Endodermal cell (in vitro differentiated cells): ENCODE data around the gene IGFBP4. TPM values are rescaled to one million over a fixed set of nuclear protein-coding genes. Genes with fewer than 3 reads are reported as not detected.

Experiments
- DNase-seq: peaks from one replicate; pipeline ENCODE4 v3.0.0-alpha.2; 2017
- H3K27ac ChIP-seq: 2 replicates; pipeline ENCODE4 v1.5.1; 2013; ENCODE audit warnings: mild to moderate bottlenecking, low read depth, low read length, moderate library complexity
- H3K27me3 ChIP-seq: 2 replicates; pipeline ENCODE4 v1.6.1; 2013; ENCODE audit warnings: mild to moderate bottlenecking, low read length, moderate library complexity; ENCODE audit not compliant: insufficient read depth, control insufficient read depth, poor library complexity, severe bottlenecking
- H3K36me3 ChIP-seq: 2 replicates; pipeline ENCODE4 v1.7.0; 2013; ENCODE audit warnings: mild to moderate bottlenecking, low read length, moderate library complexity; ENCODE audit not compliant: control insufficient read depth, insufficient read depth
- H3K4me1 ChIP-seq: one replicate; pipeline ENCODE4 v1.7.0; 2013; ENCODE audit warnings: low read length; ENCODE audit not compliant: control insufficient read depth, insufficient read depth
- H3K4me3 ChIP-seq: 2 replicates; pipeline ENCODE4 v1.5.1; 2013; ENCODE audit warnings: mild to moderate bottlenecking, low read length, moderate library complexity
- H3K9ac ChIP-seq: 2 replicates; pipeline ENCODE4 v1.6.1; 2013; ENCODE audit warnings: mild to moderate bottlenecking, low read length, moderate library complexity; ENCODE audit not compliant: poor library complexity, severe bottlenecking; ENCODE audit errors: extremely low read depth
- H3K9me3 ChIP-seq: 2 replicates; pipeline ENCODE4 v1.6.1; 2013; ENCODE audit warnings: mild to moderate bottlenecking, low read length, moderate library complexity; ENCODE audit not compliant: control insufficient read depth
- H3K27ac Mint-ChIP-seq: 2 replicates; pipeline ENCODE4 v1.8.0; 2020; ENCODE audit warnings: mixed read lengths
- H3K27me3 Mint-ChIP-seq: 2 replicates; pipeline ENCODE4 v1.8.0; 2021; ENCODE audit warnings: mild to moderate bottlenecking, mixed read lengths; ENCODE audit not compliant: insufficient read depth
- H3K36me3 Mint-ChIP-seq: 2 replicates; pipeline ENCODE4 v1.8.0; 2020; ENCODE audit warnings: low read depth, mixed read lengths
- H3K4me1 Mint-ChIP-seq: 2 replicates; pipeline ENCODE4 v1.8.0; 2020; ENCODE audit warnings: mixed read lengths
- H3K4me3 Mint-ChIP-seq: 2 replicates; pipeline ENCODE4 v1.8.0; 2020; ENCODE audit warnings: mild to moderate bottlenecking, moderate library complexity, mixed read lengths
- H3K9me3 Mint-ChIP-seq: 2 replicates; pipeline ENCODE4 v1.8.0; 2020; ENCODE audit warnings: mild to moderate bottlenecking, mixed read lengths
- CTCF ChIP-seq: fragments of 200-600 bp; sonication (generic); conservative IDR thresholded peaks from 2 replicates; pipeline ENCODE4 v1.5.0; 2021; ENCODE audit warnings: antibody characterized with exemption, mild to moderate bottlenecking
- WGBS, 2 experiments: methylation state at CpG; one replicate each; pipeline versions ENCODE4 v1.1.5 to v1.1.7; 2013; ENCODE audit warnings: missing lambda C conversion rate in 2 of 2, mixed read lengths in 1 of 2; ENCODE audit not compliant: insufficient coverage in 1 of 2, insufficient read length in 1 of 2; 5-methylcytosine and 5-hydroxymethylcytosine counted together
- total RNA-seq, 2 donors: library from RNA; stranded (reverse); fragmentation: NEBNext Ultra II Directional in 1 of 2; extraction: Animal tissue kit (Norgen Biotek cat#: 25700) in 1 of 2; gene quantifications; 2 replicates in 1 of 2; 3 replicates in 1 of 2; pipeline ENCODE4 v1.2.1, GENCODE V29; 2021

IGFBP4 gene
- total RNA-seq, 2 donors from 2014 or later: 58.3 to 69.0 TPM

- H3K9me3 Mint-ChIP-seq: peaks cover 18% of the 10 kb centered on the region
- no peak overlapping the region for H3K27ac Mint-ChIP-seq
- 93 to 96% methylated on average over 3 of the region's 3 CpGs for WGBS, 2 experiments
- H3K27ac ChIP-seq: no peak overlapping the region
- DNase-seq: no peak
- peaks cover 2% of the 10 kb centered on the region for H3K27me3 Mint-ChIP-seq
- H3K4me1 Mint-ChIP-seq: peaks cover 22% of the 10 kb centered on the region
- H3K36me3 ChIP-seq: no peaks in the 10 kb centered on the region
- peaks cover 14% of the 10 kb centered on the region for H3K9me3 ChIP-seq
- peaks cover 6% of the 10 kb centered on the region for H3K36me3 Mint-ChIP-seq
- no peaks in the 10 kb centered on the region for H3K27me3 ChIP-seq
- no peak overlapping the region for H3K4me3 Mint-ChIP-seq
- peaks cover 3% of the 10 kb centered on the region for H3K4me1 ChIP-seq
- no peak overlapping the region for H3K9ac ChIP-seq
- no peak for TF ChIP-seq CTCF
- H3K4me3 ChIP-seq: no peak overlapping the region
These were observed 29.6 kb downstream of the IGFBP4 start for GRCh38 chr17:40472733-40473452.

GRCh38 chr17:40473573-40474365 lies 30.5 kb downstream of the IGFBP4 start:
- Mint-ChIP-seq H3K27ac (no peak overlapping the region), H3K4me3 (no peak overlapping the region), H3K9me3 (peaks cover 18% of the 10 kb centered on the region), H3K4me1 (peaks cover 22% of the 10 kb centered on the region), H3K36me3 (peaks cover 6% of the 10 kb centered on the region), H3K27me3 (peaks cover 2% of the 10 kb centered on the region)
- 80 to 87% methylated on average over 9 to 16 of the region's 16 CpGs for WGBS, 2 experiments
- no peak overlapping the region for H3K27ac ChIP-seq
- peaks cover 14% of the 10 kb centered on the region for H3K9me3 ChIP-seq
- no peak overlapping the region for H3K9ac ChIP-seq
- no peak for TF ChIP-seq CTCF
- peaks cover 3% of the 10 kb centered on the region for H3K4me1 ChIP-seq
- DNase-seq: no peak
- H3K27me3 ChIP-seq: no peaks in the 10 kb centered on the region
- H3K36me3 ChIP-seq: no peaks in the 10 kb centered on the region
- no peak overlapping the region for H3K4me3 ChIP-seq

DNA sequence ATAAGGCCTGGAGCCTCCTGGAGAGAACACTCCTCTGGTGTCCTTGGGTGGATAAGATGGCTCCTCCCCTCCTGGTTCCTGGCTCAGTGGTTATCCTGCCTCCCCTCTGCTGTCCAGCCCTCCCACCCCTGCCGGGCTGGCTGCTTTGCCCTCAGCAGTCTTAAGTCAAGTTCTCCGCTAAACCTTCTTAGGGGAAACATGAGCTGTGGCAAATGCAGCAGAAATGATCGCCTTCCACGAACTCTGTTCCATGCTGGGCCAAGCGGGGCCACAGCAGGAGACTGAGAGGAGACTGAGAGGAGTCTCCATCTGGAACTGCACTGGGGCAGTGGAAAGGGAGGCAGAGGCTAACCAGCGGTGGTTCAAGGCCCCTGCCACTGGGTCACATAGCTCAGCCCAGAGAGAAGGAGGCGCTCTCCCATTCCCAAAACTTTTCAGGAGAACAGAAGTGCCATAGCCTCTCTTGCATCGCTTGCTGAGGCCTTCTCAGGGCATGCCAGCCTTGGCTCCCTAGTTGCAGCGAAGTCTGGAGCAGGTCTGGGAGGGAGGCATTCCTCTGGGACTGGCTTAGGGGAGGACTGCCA lies 31.3 kb downstream of the IGFBP4 start:
- DNase-seq: peak; percentile 76
- Histone ChIP-seq H3K27me3 (no peaks in the 10 kb centered on the region), H3K4me3 (no peak overlapping the region), H3K36me3 (no peaks in the 10 kb centered on the region), H3K4me1 (peaks cover 3% of the 10 kb centered on the region), H3K27ac (no peak overlapping the region), H3K9me3 (peaks cover 14% of the 10 kb centered on the region), H3K9ac (no peak overlapping the region)
- no peak for TF ChIP-seq CTCF
- H3K4me1 Mint-ChIP-seq: peaks cover 22% of the 10 kb centered on the region
- peaks cover 18% of the 10 kb centered on the region for H3K9me3 Mint-ChIP-seq
- H3K27ac Mint-ChIP-seq: peak overlapping the region; percentile 53
- H3K36me3 Mint-ChIP-seq: peaks cover 6% of the 10 kb centered on the region
- 85% methylated on average over 6 to 9 of the region's 9 CpGs for WGBS, 2 experiments
- no peak overlapping the region for H3K4me3 Mint-ChIP-seq
- peaks cover 1% of the 10 kb centered on the region for H3K27me3 Mint-ChIP-seq
